NB4 (cell line): Measurements from ENCODE around the gene HLCS.
"Not testable (repeated sequence)": the region's sequence is repeated elsewhere in the genome, so short reads cannot be mapped to it uniquely, and the experiment has no call there.

Experiments used
- CTCF ChIP-seq: IDR thresholded peaks from one replicate; pipeline ENCODE4 v1.5.1; 2012; ENCODE audit warnings: low read depth, low read length
- MAX ChIP-seq: IDR thresholded peaks from 2 replicates; pipeline ENCODE4 v1.6.1; 2011; ENCODE audit warnings: low read depth, low read length
- MYC ChIP-seq: IDR thresholded peaks from 2 replicates; pipeline ENCODE4 v1.6.1; 2011; ENCODE audit warnings: low read depth, low read length
- POLR2A ChIP-seq: IDR thresholded peaks from 2 replicates; pipeline ENCODE4 v1.6.1; 2011; ENCODE audit warnings: mild to moderate bottlenecking; ENCODE audit not compliant: insufficient read length; ENCODE audit errors: extremely low read depth

- not testable (repeated sequence) for TF ChIP-seq CTCF, POLR2A, MAX, MYC
Observed at GRCh38 chr21:36816026-36816425, 150.4 kb downstream of the HLCS start.
